ENCODE results near the gene SSTR3.
"Not testable (repeated sequence)": the region's sequence is repeated elsewhere in the genome, so short reads cannot be mapped to it uniquely, and the experiment has no call there.

SSTR3 gene

GRCh38 chr22:37178350-37179125 lies 33.7 kb downstream of the SSTR3 start:
- Histone ChIP-seq H3K9ac (ENCODE audit: low read depth, low read length) (no peak overlapping the region), H3K9me3 (replicated peaks; ENCODE audit: low read length) (no peaks in the 10 kb centered on the region), H3K4me3 (ENCODE audit: low read length) (no peak overlapping the region), H3K27me3 (ENCODE audit: control insufficient read depth, insufficient read depth, low read length) (peaks cover 51% of the 10 kb centered on the region), H3K4me2 (ENCODE audit: low read length) (no peak overlapping the region), H3K36me3 (ENCODE audit: insufficient read depth, low read length) (no peaks in the 10 kb centered on the region), H3K4me1 (ENCODE audit: control insufficient read depth, insufficient read depth, low read length) (peaks cover 20% of the 10 kb centered on the region)

- Histone ChIP-seq H3K4me2 (ENCODE audit: low read length) (no peak overlapping the region), H3K9ac (ENCODE audit: low read depth, low read length) (no peak overlapping the region), H3K9me3 (replicated peaks; ENCODE audit: low read length) (no peaks in the 10 kb centered on the region), H3K4me1 (ENCODE audit: control insufficient read depth, insufficient read depth, low read length) (peaks cover 20% of the 10 kb centered on the region), H3K36me3 (ENCODE audit: insufficient read depth, low read length) (no peaks in the 10 kb centered on the region), H3K4me3 (ENCODE audit: low read length) (no peak overlapping the region), H3K27me3 (ENCODE audit: control insufficient read depth, insufficient read depth, low read length) (peaks cover 57% of the 10 kb centered on the region)
Measured at GRCh38 chr22:37177755-37178154, 34.5 kb downstream of the SSTR3 start.

- H3K9me3 ChIP-seq (replicated peaks; ENCODE audit: low read length): no peaks in the 10 kb centered on the region
- no peaks in the 10 kb centered on the region for H3K36me3 ChIP-seq (ENCODE audit: insufficient read depth, low read length)
- peaks cover 20% of the 10 kb centered on the region for H3K4me1 ChIP-seq (ENCODE audit: control insufficient read depth, insufficient read depth, low read length)
- H3K4me2 ChIP-seq (ENCODE audit: low read length): no peak overlapping the region
- H3K4me3 ChIP-seq (ENCODE audit: low read length): no peak overlapping the region
- H3K27me3 ChIP-seq (ENCODE audit: control insufficient read depth, insufficient read depth, low read length): peaks cover 60% of the 10 kb centered on the region
- no peak overlapping the region for H3K9ac ChIP-seq (ENCODE audit: low read depth, low read length)
Measured at GRCh38 chr22:37177221-37177620, 35.1 kb downstream of the SSTR3 start.

GRCh38 chr22:37176464-37177061 lies 35.7 kb downstream of the SSTR3 start:
- H3K27me3 ChIP-seq (ENCODE audit: control insufficient read depth, insufficient read depth, low read length): peaks cover 64% of the 10 kb centered on the region
- H3K36me3 ChIP-seq (ENCODE audit: insufficient read depth, low read length): no peaks in the 10 kb centered on the region
- H3K4me2 ChIP-seq (ENCODE audit: low read length): peak overlapping the region; percentile 74
- no peaks in the 10 kb centered on the region for H3K9me3 ChIP-seq (replicated peaks; ENCODE audit: low read length)
- H3K4me1 ChIP-seq (ENCODE audit: control insufficient read depth, insufficient read depth, low read length): peaks cover 20% of the 10 kb centered on the region
- H3K9ac ChIP-seq (ENCODE audit: low read depth, low read length): peak overlapping the region; percentile 31
- H3K4me3 ChIP-seq (ENCODE audit: low read length): peak overlapping the region; percentile 50

GRCh38 chr22:37175414-37176281 lies 36.6 kb downstream of the SSTR3 start:
- Histone ChIP-seq H3K9me3 (replicated peaks; ENCODE audit: low read length) (no peaks in the 10 kb centered on the region), H3K4me2 (ENCODE audit: low read length) (peak overlapping the region; percentile 74), H3K4me1 (ENCODE audit: control insufficient read depth, insufficient read depth, low read length) (peaks cover 20% of the 10 kb centered on the region), H3K27me3 (ENCODE audit: control insufficient read depth, insufficient read depth, low read length) (peaks cover 66% of the 10 kb centered on the region), H3K4me3 (ENCODE audit: low read length) (no peak overlapping the region), H3K36me3 (ENCODE audit: insufficient read depth, low read length) (no peaks in the 10 kb centered on the region), H3K9ac (ENCODE audit: low read depth, low read length) (no peak overlapping the region)

GRCh38 chr22:37174964-37175363 lies 37.3 kb downstream of the SSTR3 start:
- H3K4me1 ChIP-seq (ENCODE audit: control insufficient read depth, insufficient read depth, low read length): peaks cover 20% of the 10 kb centered on the region
- H3K36me3 ChIP-seq (ENCODE audit: insufficient read depth, low read length): no peaks in the 10 kb centered on the region

GRCh38 chr22:37173709-37174108 lies 38.6 kb downstream of the SSTR3 start:
- peaks cover 19% of the 10 kb centered on the region for H3K4me1 ChIP-seq (ENCODE audit: control insufficient read depth, insufficient read depth, low read length)
- H3K9ac ChIP-seq (ENCODE audit: low read depth, low read length): no peak overlapping the region
- no peaks in the 10 kb centered on the region for H3K9me3 ChIP-seq (replicated peaks; ENCODE audit: low read length)
- peaks cover 81% of the 10 kb centered on the region for H3K27me3 ChIP-seq (ENCODE audit: control insufficient read depth, insufficient read depth, low read length)
- no peaks in the 10 kb centered on the region for H3K36me3 ChIP-seq (ENCODE audit: insufficient read depth, low read length)
- H3K4me2 ChIP-seq (ENCODE audit: low read length): no peak overlapping the region
- no peak overlapping the region for H3K4me3 ChIP-seq (ENCODE audit: low read length)

More at GRCh38 chr22:37174964-37175363, 37.3 kb downstream of the SSTR3 start:
- Histone ChIP-seq H3K9ac (ENCODE audit: low read depth, low read length) (no peak overlapping the region), H3K4me3 (ENCODE audit: low read length) (no peak overlapping the region), H3K9me3 (replicated peaks; ENCODE audit: low read length) (no peaks in the 10 kb centered on the region), H3K27me3 (ENCODE audit: control insufficient read depth, insufficient read depth, low read length) (peaks cover 73% of the 10 kb centered on the region), H3K4me2 (ENCODE audit: low read length) (no peak overlapping the region)

- Histone ChIP-seq H3K9me3 (replicated peaks; ENCODE audit: low read length) (no peaks in the 10 kb centered on the region), H3K9ac (ENCODE audit: low read depth, low read length) (no peak overlapping the region), H3K4me3 (ENCODE audit: low read length) (no peak overlapping the region), H3K36me3 (ENCODE audit: insufficient read depth, low read length) (no peaks in the 10 kb centered on the region), H3K27me3 (ENCODE audit: control insufficient read depth, insufficient read depth, low read length) (peaks cover 81% of the 10 kb centered on the region), H3K4me2 (ENCODE audit: low read length) (no peak overlapping the region), H3K4me1 (ENCODE audit: control insufficient read depth, insufficient read depth, low read length) (peaks cover 13% of the 10 kb centered on the region)
Measured at GRCh38 chr22:37172266-37173245, 39.7 kb downstream of the SSTR3 start.

- peaks cover 83% of the 10 kb centered on the region for H3K27me3 ChIP-seq (ENCODE audit: control insufficient read depth, insufficient read depth, low read length)
- no peak overlapping the region for H3K4me2 ChIP-seq (ENCODE audit: low read length)
- H3K4me1 ChIP-seq (ENCODE audit: control insufficient read depth, insufficient read depth, low read length): peaks cover 10% of the 10 kb centered on the region
- H3K9ac ChIP-seq (ENCODE audit: low read depth, low read length): no peak overlapping the region
- H3K36me3 ChIP-seq (ENCODE audit: insufficient read depth, low read length): no peaks in the 10 kb centered on the region
- H3K4me3 ChIP-seq (ENCODE audit: low read length): no peak overlapping the region
- no peaks in the 10 kb centered on the region for H3K9me3 ChIP-seq (replicated peaks; ENCODE audit: low read length)
Measured at GRCh38 chr22:37171662-37172061, 40.6 kb downstream of the SSTR3 start.

- not testable (repeated sequence) for H3K4me2 ChIP-seq (ENCODE audit: low read length); H3K36me3 ChIP-seq (ENCODE audit: insufficient read depth, low read length); H3K9me3 ChIP-seq (replicated peaks; ENCODE audit: low read length); H3K4me1 ChIP-seq (ENCODE audit: control insufficient read depth, insufficient read depth, low read length); H3K9ac ChIP-seq (ENCODE audit: low read depth, low read length); H3K4me3 ChIP-seq (ENCODE audit: low read length)
- H3K27me3 ChIP-seq (ENCODE audit: control insufficient read depth, insufficient read depth, low read length): peaks cover 75% of the 10 kb centered on the region
Measured at GRCh38 chr22:37170689-37171405, 41.4 kb downstream of the SSTR3 start.
